GM21390 (cell line): ENCODE measurements around the gene TMEM79.

Experiments
- ATAC-seq: cut with Tn5 transposase; IDR thresholded peaks from one replicate; pipeline ENCODE4 v1.9.1; 2021; ENCODE audit not compliant: unreplicated experiment

Gene TMEM79

GRCh38 chr1:156262461-156263287 is 21.5 kb upstream of the TMEM79 start:
- ATAC-seq, result no peak

GRCh38 chr1:156263288-156263655 is 20.9 kb upstream of the TMEM79 start:
- no peak for ATAC-seq

GRCh38 chr1:156266051-156266450 is 18.1 kb upstream of the TMEM79 start:
- ATAC-seq, result no peak

- ATAC-seq, result no peak
Measured at GRCh38 chr1:156268336-156268735, 15.8 kb upstream of the TMEM79 start.

GRCh38 chr1:156270314-156270713 is 13.8 kb upstream of the TMEM79 start:
- no peak for ATAC-seq

GRCh38 chr1:156276532-156276931 is 7.6 kb upstream of the TMEM79 start:
- ATAC-seq, result no peak

GRCh38 chr1:156276966-156277381 is 7.2 kb upstream of the TMEM79 start:
- no peak for ATAC-seq

GRCh38 chr1:156279837-156280236 is 4.3 kb upstream of the TMEM79 start:
- ATAC-seq, result no peak

- peak; percentile 36 for ATAC-seq
Measured at GRCh38 chr1:156281281-156281680, 2.8 kb upstream of the TMEM79 start.

GRCh38 chr1:156281693-156282478 is 2.2 kb upstream of the TMEM79 start:
- ATAC-seq, result no peak

GRCh38 chr1:156282479-156283222 is 1.5 kb upstream of the TMEM79 start, which contains the start of gene SMG5:
Gene SMG5 (minus strand): TSS chr1:156282825. CDS start chr1:156282680, 145 bp downstream.
- ATAC-seq, result peak; percentile 80

GRCh38 chr1:156283521-156283920 is 604 bp upstream of the TMEM79 start:
- ATAC-seq, result no peak

- no peak for ATAC-seq
Measured at GRCh38 chr1:156284757-156285156, 632 bp downstream of the TMEM79 start.

- ATAC-seq, result no peak
Measured at GRCh38 chr1:156285437-156285836, 1.3 kb downstream of the TMEM79 start.

- no peak for ATAC-seq
Measured at GRCh38 chr1:156286061-156286460, 1.9 kb downstream of the TMEM79 start.

- no peak for ATAC-seq
Measured at GRCh38 chr1:156289857-156290256, 5.7 kb downstream of the TMEM79 start.

- ATAC-seq, result no peak
Measured at GRCh38 chr1:156291226-156292061, 7.3 kb downstream of the TMEM79 start.

- ATAC-seq, result no peak
Measured at GRCh38 chr1:156293098-156293434, 8.9 kb downstream of the TMEM79 start.

GRCh38 chr1:156293895-156294294 is 9.8 kb downstream of the TMEM79 start:
- no peak for ATAC-seq

GRCh38 chr1:156295391-156295947 is 11.3 kb downstream of the TMEM79 start, which contains the start of gene GLMP:
Gene GLMP (minus strand): TSS chr1:156295679. CDS start chr1:156295645, 34 bp downstream.
- no peak for ATAC-seq
